GM18499 (cell line): ENCODE data around the gene GFRA1.

Experiments
- ATAC-seq: cut with Tn5 transposase; IDR thresholded peaks from one replicate; pipeline ENCODE4 v1.9.1; 2021; ENCODE audit warnings: moderate number of reproducible peaks; ENCODE audit not compliant: insufficient read depth, unreplicated experiment

The GFRA1 gene

DNA sequence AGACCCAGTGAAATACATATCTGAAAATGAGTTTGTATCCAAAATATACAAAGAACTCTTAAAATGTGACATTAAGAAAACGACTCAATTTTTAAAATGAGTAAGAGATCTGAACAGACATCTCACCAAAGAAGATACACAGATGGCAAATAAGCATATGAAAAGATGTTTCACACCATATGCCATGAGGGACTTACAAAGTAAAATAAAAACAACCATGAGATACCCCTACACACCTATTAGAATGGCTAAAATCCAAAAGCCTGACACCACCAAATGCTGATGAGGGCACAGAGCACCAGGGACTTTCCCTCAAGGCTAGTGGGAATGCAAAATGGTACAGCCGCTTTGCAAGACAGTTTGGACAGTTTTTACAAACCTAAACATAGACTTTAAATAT lies 27.9 kb downstream of the GFRA1 start:
- ATAC-seq, result no peak

DNA sequence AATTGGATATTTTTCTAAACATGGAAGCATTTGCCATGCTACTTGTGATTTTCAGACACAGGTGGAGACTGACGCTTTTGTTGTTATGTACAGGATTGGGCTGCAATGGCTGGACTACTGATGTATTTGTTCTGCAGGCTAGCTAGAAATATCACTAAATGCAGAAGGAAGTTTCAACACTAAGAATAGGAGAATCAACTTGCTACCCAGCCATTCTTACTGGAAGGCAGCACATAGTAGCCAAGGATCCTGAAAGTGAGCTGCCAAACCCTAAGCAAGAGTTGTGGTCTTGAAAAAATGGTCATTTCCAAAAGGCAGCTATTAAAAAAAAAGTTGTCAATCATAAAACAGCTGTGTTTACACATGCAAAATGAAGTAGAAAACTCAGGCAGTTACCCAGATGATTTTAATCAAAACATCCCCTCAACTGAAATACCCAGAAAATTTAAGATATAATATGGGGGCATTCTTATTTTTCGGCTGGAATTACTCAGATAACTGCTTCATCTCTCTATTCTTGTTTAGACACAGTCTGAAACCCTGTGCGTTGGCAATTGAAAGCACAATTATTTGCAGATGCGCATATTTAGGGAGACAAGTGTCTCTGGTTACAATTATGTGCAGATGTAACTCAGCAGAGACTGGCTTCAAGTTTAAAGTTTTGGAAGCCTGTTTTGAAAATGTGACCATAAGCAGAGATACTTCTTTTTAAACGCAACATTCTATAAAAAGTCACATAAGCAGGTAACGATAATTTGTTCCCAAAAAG lies 31.2 kb downstream of the GFRA1 start:
- ATAC-seq, result no peak

DNA sequence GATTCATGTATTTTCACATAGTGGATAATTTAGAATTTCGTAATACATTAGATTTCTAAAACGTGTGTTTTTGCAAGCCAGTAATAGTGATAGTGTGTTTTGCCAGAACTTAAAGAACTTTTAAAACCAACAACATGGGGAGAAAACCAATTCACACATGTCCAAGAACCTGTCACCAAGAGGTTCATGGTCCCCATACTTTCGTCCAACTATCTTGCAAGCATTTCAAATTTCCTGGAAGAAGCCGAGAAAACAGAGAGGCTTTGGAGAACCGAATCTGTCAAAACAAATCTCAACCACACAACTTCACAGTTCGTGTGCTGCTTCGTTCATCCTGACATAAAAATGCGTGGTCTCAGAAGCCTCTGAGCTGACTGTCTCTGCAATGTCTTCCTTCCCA lies 31.9 kb downstream of the GFRA1 start:
- no peak for ATAC-seq

DNA sequence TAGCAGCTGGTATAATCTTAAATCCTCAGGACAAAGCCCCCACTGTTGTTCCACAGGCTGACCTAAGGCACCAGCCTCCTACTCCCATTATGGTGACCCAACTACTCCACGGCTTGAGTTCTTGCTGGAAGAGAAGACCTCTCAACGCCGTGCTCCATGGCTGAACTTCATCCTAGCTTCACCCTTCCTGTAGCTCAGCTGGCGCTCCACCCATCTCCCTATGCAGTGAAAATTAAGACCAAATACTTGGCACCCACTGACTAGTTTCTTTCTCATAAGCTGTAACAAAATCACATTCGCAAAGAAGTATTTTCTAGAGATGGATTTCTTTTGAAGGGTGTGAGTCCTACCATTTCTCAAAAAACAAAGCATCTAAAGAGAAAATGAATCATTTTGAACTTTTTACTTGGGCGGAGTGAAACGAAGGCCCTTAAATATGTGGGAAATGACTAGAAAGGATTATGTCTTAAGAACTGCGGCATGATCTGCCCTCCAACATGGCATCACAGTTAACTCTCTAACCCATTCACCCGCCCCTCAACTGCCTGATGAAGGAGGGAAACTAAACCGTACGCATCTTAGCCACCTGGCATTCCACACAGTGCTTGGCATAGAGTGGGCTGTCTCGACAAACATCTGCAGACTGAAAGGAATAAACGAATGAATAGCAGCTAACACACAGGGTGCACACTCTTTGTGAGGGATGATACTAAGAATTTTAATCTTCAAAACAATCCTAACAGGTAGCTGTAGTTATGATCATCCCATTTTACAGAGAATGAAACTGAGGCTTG lies 32.7 kb downstream of the GFRA1 start:
- ATAC-seq, result no peak

DNA sequence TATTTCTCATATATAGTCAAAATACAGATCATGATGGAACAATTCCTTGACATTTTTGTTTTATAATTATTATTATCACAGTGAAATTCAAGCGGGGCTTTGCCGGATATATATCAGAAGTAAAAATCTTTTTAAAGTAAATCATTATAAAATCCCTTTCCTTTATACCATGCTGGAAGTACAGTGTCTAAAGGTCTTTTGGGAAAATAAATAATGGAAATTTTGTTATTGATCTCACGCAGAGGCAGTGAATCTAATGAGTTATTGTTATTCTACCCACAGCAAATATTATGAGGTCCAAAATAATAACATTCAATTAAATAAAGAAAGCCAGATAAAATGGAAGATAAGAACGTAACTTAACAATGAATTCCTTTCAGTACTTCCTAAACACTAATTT lies 33.8 kb downstream of the GFRA1 start:
- ATAC-seq, result no peak

DNA sequence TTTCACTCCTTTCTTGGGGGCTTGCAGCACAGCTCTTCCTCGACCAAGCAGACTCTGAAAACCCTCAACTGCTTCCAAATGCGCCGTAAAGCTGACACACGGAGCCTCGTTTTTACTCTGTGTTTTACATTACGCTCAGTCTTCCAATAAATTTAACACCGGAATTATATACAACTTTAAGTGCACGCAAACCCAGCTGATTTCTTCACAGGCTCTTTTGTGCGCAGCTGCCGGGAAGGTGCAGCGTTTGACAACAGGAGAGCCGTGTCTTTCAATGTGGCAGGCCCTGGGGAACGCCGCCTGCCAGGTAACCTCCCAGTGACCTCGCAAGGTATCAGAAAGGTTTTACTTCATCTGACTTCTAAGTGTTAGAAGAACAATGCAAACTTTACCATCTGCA lies 35.0 kb downstream of the GFRA1 start:
- no peak for ATAC-seq

DNA sequence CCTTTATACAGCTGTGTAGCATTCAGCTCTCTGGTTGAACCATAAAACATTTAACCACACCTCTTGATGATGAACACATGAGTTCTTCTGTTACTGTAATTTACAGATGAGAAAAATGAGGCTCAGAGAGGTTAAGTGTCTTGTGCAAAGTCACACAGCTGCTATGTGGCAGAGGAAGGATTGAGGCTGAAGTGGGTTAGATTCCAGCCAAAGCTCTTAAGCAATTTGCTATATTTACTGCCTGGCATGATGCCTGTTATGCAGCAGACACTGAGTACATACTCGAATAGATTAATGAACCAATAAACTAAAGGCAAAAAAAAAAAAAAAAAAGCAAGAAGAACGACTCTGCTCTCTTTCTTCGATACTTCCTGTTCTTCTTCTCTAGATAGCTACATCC lies 35.7 kb downstream of the GFRA1 start:
- no peak for ATAC-seq

DNA sequence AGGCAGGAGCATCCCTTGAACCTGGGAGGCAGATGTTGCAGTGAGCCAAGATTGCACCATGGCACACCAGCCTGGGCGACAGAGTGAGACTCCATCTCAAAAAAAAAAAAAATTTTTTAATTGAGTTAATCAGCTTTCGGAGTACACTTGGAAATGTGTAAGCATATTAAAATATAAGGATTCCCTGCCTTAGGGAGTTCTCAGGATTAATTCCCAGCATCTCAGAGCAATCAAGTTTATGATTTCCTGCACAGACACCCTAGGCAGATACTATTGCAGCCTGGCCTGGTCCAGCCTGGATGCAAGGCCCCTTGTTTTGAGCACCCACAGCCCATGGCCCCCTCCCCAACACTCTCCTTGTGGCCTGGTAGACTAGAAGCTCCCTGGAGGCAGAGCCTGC lies 39.8 kb downstream of the GFRA1 start:
- ATAC-seq, result no peak

DNA sequence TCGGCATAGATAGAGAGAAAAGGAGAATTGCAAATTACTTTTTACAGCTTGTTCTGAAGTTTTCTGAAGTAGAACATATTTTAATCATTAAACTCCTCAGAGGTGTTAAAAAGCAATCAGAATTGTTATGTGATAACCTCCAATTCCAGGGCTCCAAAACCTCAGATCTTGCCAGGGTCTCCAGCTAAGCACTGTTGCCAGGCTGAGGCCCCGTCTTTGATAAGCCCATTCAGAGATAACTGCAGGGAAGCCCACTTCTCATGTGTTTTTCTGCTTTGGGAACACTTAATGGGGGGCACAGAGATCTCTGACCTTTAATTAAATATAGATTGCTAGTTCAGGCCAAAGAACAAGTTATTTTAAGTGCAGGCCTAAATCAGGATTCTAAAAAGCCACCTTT lies 40.4 kb downstream of the GFRA1 start:
- no peak for ATAC-seq

DNA sequence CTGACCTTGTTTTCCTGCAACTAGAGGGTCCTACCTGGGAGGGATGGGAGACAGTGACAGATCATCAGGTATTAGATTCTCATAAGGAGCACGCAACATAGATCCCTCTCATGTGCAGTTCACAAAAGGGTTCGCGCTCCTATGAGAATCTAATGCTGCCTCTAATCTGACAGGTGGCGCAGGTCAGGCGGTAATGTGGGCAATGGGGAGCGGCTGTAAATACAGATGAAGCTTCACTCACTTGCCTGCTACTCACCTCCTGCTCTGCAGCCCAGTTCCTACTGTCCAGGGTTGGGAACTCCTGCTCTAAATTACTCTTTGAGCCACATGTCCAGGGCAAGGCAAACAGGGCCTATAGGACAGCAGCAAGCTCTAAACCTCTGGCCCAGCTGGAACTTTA lies 46.2 kb downstream of the GFRA1 start:
- ATAC-seq, result no peak

DNA sequence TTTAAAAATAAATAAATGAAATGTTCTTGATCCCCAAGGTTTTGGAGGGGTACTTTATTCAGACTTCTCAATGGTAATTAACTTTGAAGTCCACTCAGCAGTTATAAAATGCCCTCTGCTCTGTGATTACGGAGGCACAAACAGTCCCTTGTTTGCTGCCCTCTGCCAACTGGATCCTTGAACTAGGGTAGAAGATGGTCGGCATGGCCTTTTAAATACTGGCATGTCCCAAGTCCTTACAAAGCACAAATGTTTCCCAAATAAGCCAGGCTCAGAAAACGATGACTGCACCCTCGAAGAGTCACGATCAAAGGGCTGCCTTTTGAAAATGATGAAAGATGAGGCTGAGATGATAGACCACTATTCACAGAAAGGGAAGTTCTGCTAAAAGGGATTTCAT lies 47.0 kb downstream of the GFRA1 start:
- ATAC-seq, result no peak

DNA sequence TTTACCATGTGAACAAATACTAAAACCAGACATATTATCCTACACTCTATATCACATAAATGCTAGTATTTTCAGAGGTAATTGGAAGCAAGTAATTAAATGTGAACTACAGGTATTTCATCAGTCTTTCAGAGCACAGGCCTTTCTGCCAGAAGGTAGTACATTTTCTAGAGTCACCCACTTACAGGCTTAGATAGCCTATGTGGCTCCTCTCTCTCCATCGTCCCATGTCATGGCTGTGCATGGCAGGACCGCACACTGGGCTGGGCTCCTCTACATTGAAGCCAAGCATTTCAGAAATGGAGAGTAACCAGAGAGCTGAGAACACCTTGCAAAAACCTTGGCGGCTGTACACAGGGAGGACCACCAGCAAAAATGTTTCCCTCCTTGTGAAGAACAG lies 49.7 kb downstream of the GFRA1 start:
- no peak for ATAC-seq

DNA sequence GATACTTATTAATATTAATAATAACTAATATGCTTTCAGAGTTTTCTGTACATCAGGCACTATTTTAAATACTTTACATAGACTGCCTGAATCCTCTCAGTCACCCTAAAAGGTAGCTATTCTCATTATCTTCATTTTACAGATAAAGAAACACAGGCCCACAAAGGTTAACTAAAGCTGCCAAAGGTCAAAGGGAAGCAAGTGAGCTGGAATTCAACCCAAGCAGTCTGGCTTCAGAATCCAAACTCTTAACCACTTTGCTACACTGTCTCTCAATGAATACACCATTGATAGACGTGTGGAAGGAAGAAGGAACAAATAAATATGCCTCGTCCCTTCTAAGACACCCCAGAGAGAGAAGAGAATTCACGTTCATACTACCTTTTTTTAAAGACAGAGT lies 52.0 kb downstream of the GFRA1 start:
- ATAC-seq, result no peak

DNA sequence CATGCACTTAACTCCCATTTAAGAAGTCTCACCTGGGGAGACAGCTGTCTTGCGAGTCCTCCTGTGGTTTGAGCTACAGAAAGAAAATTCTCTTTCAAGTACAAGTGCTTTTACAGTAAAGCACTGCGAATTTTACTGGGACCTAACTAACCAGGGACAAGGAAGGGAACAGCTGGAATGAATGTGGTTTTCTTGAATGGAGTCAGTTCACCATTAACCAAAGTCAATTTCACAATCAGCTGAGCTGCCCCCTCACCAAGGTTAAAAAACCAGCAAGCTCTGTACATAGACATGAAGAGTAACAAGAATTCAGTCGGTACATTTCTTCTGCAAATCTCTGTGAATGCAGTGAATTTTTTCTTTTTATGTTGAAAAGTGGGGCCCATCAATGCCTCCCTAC lies 56.3 kb downstream of the GFRA1 start:
- no peak for ATAC-seq

DNA sequence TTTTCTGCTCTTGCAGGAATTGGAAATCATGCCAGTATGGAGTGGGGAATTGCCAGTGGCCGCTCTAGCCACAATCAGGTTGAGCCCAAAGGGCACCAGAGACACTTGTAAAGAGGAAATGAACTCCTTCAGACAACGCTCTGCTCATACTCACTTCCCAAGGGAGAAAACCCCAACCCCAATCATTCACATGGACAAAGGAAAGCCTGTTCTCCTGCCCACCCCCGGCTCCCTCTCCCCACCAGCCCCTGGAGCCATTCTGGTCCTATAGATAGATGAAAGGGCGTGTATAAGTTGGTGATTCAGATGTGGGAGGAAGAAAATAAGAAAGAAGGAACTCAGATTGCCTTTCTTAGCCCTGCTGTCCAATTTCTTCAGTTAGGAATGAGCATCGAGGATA lies 57.4 kb downstream of the GFRA1 start:
- ATAC-seq, result no peak

DNA sequence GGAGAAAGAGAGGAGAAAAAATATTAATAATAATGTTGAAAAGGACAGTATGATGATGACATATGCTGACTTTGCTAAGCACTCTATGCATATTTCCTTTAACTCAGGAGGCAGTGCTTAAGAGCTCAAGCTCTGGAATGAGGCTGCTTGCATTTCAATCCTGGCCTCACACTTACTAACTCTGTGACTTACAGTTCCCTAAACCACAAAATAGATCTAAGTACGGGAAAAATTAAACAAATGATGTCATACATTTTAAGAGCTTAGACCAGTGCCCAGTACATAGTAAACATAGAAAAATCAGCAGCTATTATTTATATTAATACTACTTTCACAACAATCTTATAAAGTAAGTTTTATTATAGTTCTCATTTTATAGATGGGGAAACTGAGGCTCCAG lies 61.3 kb downstream of the GFRA1 start:
- no peak for ATAC-seq

DNA sequence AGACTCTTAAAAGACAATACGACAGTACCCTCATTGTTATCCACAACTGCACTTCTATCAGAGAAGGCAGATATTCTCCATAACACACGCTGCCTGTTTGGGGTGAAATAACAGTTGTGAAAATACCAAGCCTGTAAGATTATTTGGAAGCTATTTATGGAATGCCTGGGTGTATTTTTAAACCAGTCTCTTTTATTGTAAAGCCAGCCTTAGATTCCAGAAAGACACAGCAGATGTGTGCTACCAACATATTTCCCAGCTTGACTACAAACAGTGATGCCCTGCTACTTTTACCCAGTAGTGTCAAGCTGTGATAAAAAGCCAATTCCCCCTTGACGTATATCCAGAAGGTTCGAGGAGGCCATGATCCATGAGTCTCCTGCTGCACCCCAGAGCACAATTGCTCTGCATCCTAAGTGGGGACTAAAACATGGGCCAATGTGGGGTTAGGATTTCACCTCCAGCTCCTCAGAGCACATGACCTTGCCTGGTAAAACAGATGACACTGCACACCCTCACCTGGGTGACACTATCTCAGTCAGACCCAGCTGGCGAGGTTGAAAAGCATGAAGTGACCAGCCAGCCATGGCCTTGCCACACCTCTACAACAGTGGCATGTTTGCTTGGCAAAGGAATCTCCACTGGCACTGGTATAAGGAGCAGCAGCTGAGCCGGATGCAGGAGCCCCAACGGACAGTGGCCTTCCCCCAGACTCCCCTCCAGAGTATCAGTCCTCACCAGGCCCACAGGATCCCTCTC lies 62.2 kb downstream of the GFRA1 start:
- no peak for ATAC-seq

DNA sequence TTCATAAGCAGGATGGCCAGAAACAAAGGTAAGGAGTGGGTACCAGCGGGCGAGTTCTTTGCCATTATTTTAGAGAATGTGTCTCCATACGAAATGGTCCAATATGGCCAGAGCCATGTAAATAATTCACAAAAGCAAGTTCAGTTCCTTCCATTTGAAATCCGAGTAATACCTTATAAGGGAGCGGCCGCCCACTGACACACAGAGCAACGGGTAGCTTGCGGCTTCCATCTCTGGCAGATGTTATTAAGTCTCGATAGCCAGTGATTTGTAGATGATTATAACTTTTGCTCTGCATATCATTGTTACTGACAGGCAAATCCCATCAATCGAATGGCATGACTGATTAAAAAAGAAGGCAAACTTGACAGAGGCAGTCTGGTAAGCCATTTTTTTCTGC lies 63.2 kb downstream of the GFRA1 start:
- ATAC-seq, result no peak

DNA sequence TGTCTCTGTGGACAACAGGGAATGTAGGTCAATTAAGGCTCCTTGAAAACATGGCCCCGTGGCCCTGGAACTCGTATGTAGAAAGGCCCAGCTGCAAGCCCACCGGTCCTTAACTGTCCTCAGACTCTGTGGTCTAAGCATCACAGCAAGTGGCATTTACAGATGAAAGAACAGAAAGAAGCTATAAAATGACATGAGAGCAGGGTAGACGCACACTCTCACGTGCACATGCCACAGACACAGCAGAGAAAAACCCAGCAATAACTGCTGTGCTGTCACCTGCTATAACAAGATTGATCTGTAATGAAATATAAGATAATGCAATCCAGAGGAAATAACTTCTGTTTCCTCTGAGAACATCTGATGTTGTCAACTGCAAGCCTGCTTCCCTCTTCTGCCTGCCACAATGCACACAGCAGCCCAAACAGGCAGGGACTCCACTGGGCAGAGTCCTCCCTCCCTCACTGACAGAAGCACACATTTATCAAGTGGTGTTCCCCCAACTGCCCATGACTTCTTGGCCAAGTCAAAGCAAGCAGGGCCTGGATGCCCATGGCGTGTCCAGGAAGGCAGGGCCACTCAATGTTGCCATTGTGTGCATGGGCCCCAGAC lies 63.9 kb downstream of the GFRA1 start:
- no peak for ATAC-seq

DNA sequence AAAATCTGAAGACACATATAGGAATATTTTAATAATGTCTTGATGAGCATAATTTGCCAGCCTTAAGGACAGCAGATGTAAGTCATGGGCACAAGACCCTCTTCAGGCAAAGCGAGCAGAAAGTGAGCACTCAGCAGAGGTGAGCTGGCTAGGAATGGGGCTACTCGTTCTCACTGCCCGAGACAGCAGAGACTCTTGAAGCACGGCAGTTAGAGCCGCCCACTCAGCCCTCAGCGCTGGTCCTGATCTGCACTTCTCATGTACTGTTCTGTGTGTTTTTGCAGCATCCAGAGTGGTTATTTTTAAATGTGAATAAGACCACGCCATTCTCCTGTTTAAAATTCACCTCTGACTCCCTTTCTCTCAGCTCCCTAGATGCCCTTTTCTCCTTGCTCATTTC lies 65.3 kb downstream of the GFRA1 start:
- no peak for ATAC-seq

DNA sequence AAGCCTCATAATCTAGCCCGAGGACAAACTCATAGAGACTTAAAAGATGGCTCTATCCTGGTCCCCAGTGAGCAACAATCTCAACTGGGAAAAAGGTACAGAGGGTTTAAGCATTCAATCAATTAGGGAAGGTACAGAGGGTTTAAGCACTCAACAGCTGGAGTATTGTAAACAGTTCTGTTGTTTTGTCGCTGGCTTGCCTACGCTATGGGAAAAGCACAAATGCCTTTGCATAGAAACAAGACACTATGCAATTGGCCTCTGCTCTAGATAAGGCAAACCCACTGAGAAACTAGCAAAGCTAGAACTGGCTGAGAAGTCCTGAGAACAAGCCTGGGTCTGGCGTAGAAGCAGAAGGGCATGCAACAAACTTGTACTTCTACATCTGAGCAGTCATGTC lies 69.3 kb downstream of the GFRA1 start:
- no peak for ATAC-seq
